ENCODE results near the gene AGXT2.

AGXT2 gene

DNA sequence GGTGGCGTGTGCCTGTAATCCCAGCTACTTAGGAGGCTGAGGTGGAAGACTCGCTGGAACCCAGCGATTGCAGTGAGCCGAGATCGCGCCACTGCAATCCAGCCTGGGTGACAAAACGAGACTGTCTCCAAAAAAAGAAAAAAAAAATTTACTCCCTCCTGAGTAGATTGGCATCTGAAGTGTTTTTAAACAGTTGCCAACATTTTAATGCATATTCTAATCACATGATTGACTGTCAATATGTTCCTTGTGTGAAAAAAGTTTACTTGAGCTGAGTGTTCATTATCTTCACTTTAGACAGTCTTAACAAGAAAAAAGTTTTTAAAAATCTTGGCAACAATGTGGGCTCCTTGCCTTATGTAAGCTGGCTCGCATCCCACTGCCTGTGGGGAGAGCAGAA, 53.8 kb downstream of the AGXT2 start:
- no peak overlapping the region for H3K4me3 ChIP-seq (ENCODE audit: low read depth, low read length)
- in situ Hi-C loops (cut with HindIII; ENCODE audit: low pct_ligation_motif_present, low sequenced_read_pairs): no loop called here
- no peak for DNase-seq
- H3K27ac ChIP-seq: no peak overlapping the region
- TF ChIP-seq, protein P1, sequence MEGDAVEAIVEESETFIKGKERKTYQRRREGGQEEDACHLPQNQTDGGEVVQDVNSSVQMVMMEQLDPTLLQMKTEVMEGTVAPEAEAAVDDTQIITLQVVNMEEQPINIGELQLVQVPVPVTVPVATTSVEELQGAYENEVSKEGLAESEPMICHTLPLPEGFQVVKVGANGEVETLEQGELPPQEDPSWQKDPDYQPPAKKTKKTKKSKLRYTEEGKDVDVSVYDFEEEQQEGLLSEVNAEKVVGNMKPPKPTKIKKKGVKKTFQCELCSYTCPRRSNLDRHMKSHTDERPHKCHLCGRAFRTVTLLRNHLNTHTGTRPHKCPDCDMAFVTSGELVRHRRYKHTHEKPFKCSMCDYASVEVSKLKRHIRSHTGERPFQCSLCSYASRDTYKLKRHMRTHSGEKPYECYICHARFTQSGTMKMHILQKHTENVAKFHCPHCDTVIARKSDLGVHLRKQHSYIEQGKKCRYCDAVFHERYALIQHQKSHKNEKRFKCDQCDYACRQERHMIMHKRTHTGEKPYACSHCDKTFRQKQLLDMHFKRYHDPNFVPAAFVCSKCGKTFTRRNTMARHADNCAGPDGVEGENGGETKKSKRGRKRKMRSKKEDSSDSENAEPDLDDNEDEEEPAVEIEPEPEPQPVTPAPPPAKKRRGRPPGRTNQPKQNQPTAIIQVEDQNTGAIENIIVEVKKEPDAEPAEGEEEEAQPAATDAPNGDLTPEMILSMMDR (IDR thresholded peaks at IDR 0.05; ENCODE audit: low read depth, low read length, missing control alignments): no peak
- peaks cover 2% of the 10 kb centered on the region for H3K27me3 ChIP-seq (replicated peaks)
- no peaks in the 10 kb centered on the region for H3K36me3 ChIP-seq (replicated peaks)

DNA sequence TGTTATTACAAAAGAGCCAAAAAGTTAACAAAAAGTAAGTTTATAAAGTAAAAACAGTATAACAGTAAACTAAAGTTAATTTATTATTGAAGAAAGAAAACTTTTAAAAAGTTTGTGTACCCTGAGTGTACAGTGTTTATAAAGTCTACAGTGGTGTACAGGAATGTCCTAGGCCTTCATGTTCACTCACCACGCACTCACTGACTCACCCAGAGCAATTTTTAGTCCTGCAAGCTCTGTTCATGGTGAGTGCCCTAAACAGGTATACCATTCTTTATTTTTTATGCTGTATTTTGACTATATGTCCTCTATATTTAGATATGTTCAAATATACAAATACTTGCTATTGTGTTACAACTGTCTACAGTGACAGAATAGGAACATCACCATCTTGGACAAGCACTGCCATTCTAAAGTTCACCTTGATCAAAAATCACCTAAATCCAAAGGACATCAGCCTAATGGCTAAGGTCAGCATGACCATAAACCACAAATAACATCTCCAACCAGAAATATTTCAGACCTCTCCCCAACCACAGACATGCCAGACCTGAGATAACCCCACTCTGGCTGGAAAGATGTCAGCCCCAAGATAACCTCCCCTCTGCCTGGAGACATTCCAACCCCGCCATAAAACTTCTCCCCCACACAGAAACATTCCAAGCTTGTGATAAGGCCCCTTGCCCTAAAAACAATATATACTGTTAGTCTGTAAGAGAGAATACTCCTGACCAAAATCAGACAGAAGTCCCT, 56.1 kb downstream of the AGXT2 start:
- peak; percentile 66 for DNase-seq
- in situ Hi-C loops (cut with HindIII; ENCODE audit: low pct_ligation_motif_present, low sequenced_read_pairs): no loop called here
- Histone ChIP-seq H3K27me3 (replicated peaks) (peaks cover 2% of the 10 kb centered on the region), H3K36me3 (replicated peaks) (no peaks in the 10 kb centered on the region), H3K4me3 (ENCODE audit: low read depth, low read length) (no peak overlapping the region), H3K27ac (no peak overlapping the region)
- TF ChIP-seq, protein P1 (IDR thresholded peaks at IDR 0.05; ENCODE audit: low read depth, low read length, missing control alignments): no peak

DNA sequence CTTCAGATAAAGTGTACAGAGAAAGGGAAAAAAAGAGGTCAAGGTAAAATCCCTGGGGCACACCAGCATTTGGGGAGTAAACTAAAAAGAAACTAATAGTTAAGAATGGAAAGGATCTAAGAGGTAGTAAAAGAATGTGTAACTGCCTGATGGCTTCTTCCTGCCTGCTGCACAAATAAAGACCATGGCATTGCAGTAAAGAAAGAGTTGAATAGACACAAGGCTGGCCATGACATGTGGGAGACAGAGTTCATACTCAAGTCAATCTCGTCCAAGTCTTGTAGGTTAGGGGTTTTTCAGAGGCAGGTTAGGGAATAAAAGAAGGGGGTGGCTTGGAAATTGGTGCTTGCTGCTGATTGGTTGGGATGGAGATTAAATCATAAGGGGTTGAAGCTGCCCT, 60.8 kb downstream of the AGXT2 start:
- TF ChIP-seq, protein P1 (IDR thresholded peaks at IDR 0.05; ENCODE audit: low read depth, low read length, missing control alignments): no peak
- Histone ChIP-seq H3K36me3 (replicated peaks) (no peaks in the 10 kb centered on the region), H3K27ac (no peak overlapping the region), H3K27me3 (replicated peaks) (no peaks in the 10 kb centered on the region), H3K4me3 (ENCODE audit: low read depth, low read length) (no peak overlapping the region)
- no peak for DNase-seq
- in situ Hi-C loops (cut with HindIII; ENCODE audit: low pct_ligation_motif_present, low sequenced_read_pairs): no loop called here

DNA sequence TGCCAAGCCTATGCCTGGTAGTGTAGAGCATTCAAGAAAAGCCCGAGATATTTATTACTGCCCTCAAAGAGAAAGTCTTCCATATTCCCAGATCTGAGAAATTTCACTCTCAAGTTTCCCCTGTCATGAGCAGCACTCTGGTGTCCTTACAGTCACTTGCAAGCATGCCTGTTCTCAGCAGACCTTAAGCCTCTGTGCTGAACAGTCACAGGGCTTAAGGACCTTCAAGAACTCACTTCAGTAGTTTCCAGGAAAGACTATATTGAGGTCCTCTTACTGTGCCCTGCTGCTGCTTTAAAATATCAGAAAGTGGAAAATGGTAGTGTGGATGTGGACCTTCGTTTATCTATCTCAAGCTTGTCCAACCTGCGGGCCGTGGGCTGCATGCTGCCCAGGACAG, 64.9 kb downstream of the AGXT2 start:
- TF ChIP-seq, protein P1 (IDR thresholded peaks at IDR 0.05; ENCODE audit: low read depth, low read length, missing control alignments): no peak
- Histone ChIP-seq H3K27ac (no peak overlapping the region), H3K4me3 (ENCODE audit: low read depth, low read length) (no peak overlapping the region), H3K27me3 (replicated peaks) (no peaks in the 10 kb centered on the region), H3K36me3 (replicated peaks) (no peaks in the 10 kb centered on the region)
- DNase-seq: no peak
- in situ Hi-C loops (cut with HindIII; ENCODE audit: low pct_ligation_motif_present, low sequenced_read_pairs): no loop called here

DNA sequence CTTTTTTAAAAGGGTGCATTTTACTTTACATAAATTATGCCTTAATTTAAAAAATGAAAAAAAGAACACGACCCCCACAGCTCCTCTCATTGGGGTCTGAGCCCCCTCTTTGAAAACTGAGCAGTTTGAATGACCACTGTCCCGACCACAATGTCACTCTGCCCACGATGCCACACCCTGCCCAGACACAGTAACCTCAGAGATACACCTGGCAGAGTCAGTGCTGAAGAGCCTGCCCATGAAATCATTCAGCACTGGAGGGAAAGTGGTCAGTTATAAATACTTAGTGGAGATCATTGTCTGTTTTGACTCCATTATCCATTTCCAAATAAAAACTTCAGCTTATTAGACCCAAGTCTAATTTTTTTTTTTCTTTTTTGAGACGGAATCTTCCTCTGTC, 69.1 kb downstream of the AGXT2 start:
- Histone ChIP-seq H3K27ac (no peak overlapping the region), H3K27me3 (replicated peaks) (no peaks in the 10 kb centered on the region), H3K36me3 (replicated peaks) (no peaks in the 10 kb centered on the region), H3K4me3 (ENCODE audit: low read depth, low read length) (no peak overlapping the region)
- in situ Hi-C loops (cut with HindIII; ENCODE audit: low pct_ligation_motif_present, low sequenced_read_pairs): no loop called here
- DNase-seq: no peak
- TF ChIP-seq, protein P1 (IDR thresholded peaks at IDR 0.05; ENCODE audit: low read depth, low read length, missing control alignments): no peak
